IMR-90 (cell line): Measurements from ENCODE around the gene CERS6. TPM values are rescaled to one million over a fixed set of nuclear protein-coding genes. Genes with fewer than 3 reads are reported as not detected.

Experiments
- ATAC-seq: fragments of 200-7000 bp; cut with Tn5 transposase; 2 replicates; pipeline ENCODE4 v1.9.1; 2020; ENCODE audit warnings: low read depth, mild to moderate bottlenecking, moderate library complexity
- BruUV-seq: library from RNA; stranded (reverse); fragments of 400-500 nt; replicated peaks from 2 replicates; lab custom pipeline; 2021; lab: Mats Ljungman, UMichigan
- CTCF ChIA-PET: fragments of 300-600 bp; formaldehyde crosslinking; extraction: SDS; loops from one replicate; lab custom pipeline; 2021; ENCODE audit warnings: antibody characterized with exemption; lab: Yijun Ruan, JAX
- POLR2A ChIA-PET: fragments of 300-600 bp; sonication (Branson Sonifier 250); formaldehyde crosslinking; loops from one replicate; lab custom pipeline; 2022; ENCODE audit warnings: antibody characterized with exemption; ENCODE audit not compliant: unreplicated experiment; lab: Charles Lee
- DNase-seq: peaks from one replicate; pipeline ENCODE4 v3.0.0; 2013
- H2AFZ ChIP-seq: replicated peaks from 2 replicates; pipeline ENCODE3; 2013; ENCODE audit warnings: low read length, mild to moderate bottlenecking; ENCODE audit not compliant: poor library complexity
- H2AK5ac ChIP-seq: 2 replicates; pipeline ENCODE4 v1.6.1; 2013; ENCODE audit warnings: low read depth, low read length, inconsistent platforms
- H2AK9ac ChIP-seq: replicated peaks from 2 replicates; pipeline ENCODE3; 2013; ENCODE audit warnings: mild to moderate bottlenecking, low read depth, low read length, moderate library complexity; ENCODE audit not compliant: poor library complexity
- H2BK120ac ChIP-seq: 2 replicates; pipeline ENCODE4 v1.6.1; 2013; ENCODE audit warnings: low read depth, low read length, inconsistent platforms
- H2BK15ac ChIP-seq: 3 replicates; pipeline ENCODE4 v1.6.1; 2013; ENCODE audit warnings: low read depth, low read length, inconsistent platforms
- H2BK20ac ChIP-seq: 2 replicates; pipeline ENCODE4 v1.6.1; 2013; ENCODE audit warnings: low read depth, mild to moderate bottlenecking, inconsistent platforms, low read length, moderate library complexity
- H2BK5ac ChIP-seq: 2 replicates; pipeline ENCODE4 v1.6.1; 2013; ENCODE audit warnings: mild to moderate bottlenecking, low read depth, low read length, inconsistent platforms; ENCODE audit not compliant: poor library complexity, severe bottlenecking
- H3K14ac ChIP-seq: replicated peaks from 2 replicates; pipeline ENCODE4 v1.6.1; 2013; ENCODE audit warnings: low read depth, low read length, inconsistent platforms
- H3K18ac ChIP-seq: 2 replicates; pipeline ENCODE4 v1.6.1; 2013; ENCODE audit warnings: low read depth, low read length, control low read depth
- H3K23ac ChIP-seq: 2 replicates; pipeline ENCODE4 v1.6.1; 2013; ENCODE audit warnings: low read depth, low read length, inconsistent platforms
- H3K27ac ChIP-seq: 2 replicates; pipeline ENCODE4 v1.5.1; 2013; ENCODE audit warnings: mild to moderate bottlenecking, control low read depth, low read length; ENCODE audit not compliant: insufficient read depth
- H3K27me3 ChIP-seq: 2 replicates; pipeline ENCODE4 v1.6.1; 2013; ENCODE audit warnings: low read length; ENCODE audit not compliant: control insufficient read depth, insufficient read depth
- H3K36me3 ChIP-seq: 2 replicates; pipeline ENCODE4 v1.6.1; 2013; ENCODE audit warnings: low read length, mixed read lengths; ENCODE audit not compliant: control insufficient read depth, insufficient read depth
- H3K4ac ChIP-seq: 2 replicates; pipeline ENCODE4 v1.6.1; 2013; ENCODE audit warnings: low read depth, low read length, inconsistent platforms
- H3K4me1 ChIP-seq: 2 replicates; pipeline ENCODE4 v1.6.1; 2013; ENCODE audit warnings: low read length, mixed read lengths; ENCODE audit not compliant: control insufficient read depth, insufficient read depth
- H3K4me2 ChIP-seq: 2 replicates; pipeline ENCODE4 v1.6.1; 2013; ENCODE audit warnings: low read depth, mild to moderate bottlenecking, control low read depth, low read length, moderate library complexity
- H3K4me3 ChIP-seq: 2 replicates; pipeline ENCODE4 v1.5.1; 2013; ENCODE audit warnings: low read depth, mild to moderate bottlenecking, control low read depth, low read length, moderate library complexity; ENCODE audit not compliant: insufficient read depth
- H3K56ac ChIP-seq: 2 replicates; pipeline ENCODE4 v1.6.1; 2013; ENCODE audit warnings: low read length, inconsistent platforms; ENCODE audit not compliant: insufficient read depth; ENCODE audit errors: extremely low read depth
- H3K79me1 ChIP-seq, 2 experiments: 2 replicates each; pipeline ENCODE4 v1.6.1; 2013; ENCODE audit warnings: low read length in 2 of 2, inconsistent platforms in 1 of 2, low read depth in 1 of 2
- H3K9ac ChIP-seq: 2 replicates; pipeline ENCODE4 v1.6.1; 2013; ENCODE audit warnings: low read depth, low read length, control low read depth
- H3K9me1 ChIP-seq: 2 replicates; pipeline ENCODE4 v1.6.1; 2013; ENCODE audit warnings: low read length, inconsistent platforms; ENCODE audit not compliant: insufficient read depth
- H3K9me3 ChIP-seq: 2 replicates; pipeline ENCODE4 v1.6.1; 2013; ENCODE audit warnings: low read length; ENCODE audit not compliant: control insufficient read depth, insufficient read depth
- H4K20me1 ChIP-seq: 2 replicates; pipeline ENCODE4 v1.6.1; 2013; ENCODE audit warnings: low read length, inconsistent platforms; ENCODE audit not compliant: insufficient read depth
- H4K5ac ChIP-seq: 2 replicates; pipeline ENCODE4 v1.6.1; 2013; ENCODE audit warnings: mild to moderate bottlenecking, low read depth, low read length, control low read depth
- H4K8ac ChIP-seq, 2 experiments: 2 replicates each; pipeline ENCODE4 v1.6.1; 2013; ENCODE audit warnings: low read depth in 2 of 2, low read length in 2 of 2, control low read depth in 1 of 2, inconsistent platforms in 1 of 2
- H4K91ac ChIP-seq: 2 replicates; pipeline ENCODE4 v1.6.1; 2013; ENCODE audit warnings: low read depth, low read length, inconsistent platforms; ENCODE audit not compliant: insufficient read depth
- CEBPB ChIP-seq: IDR thresholded peaks from 2 replicates; pipeline ENCODE4 v1.6.1; 2012; ENCODE audit warnings: low read depth, low read length, improper control_type of control experiment
- dilution Hi-C: fragments of 300-500 bp; cut with HindIII; formaldehyde crosslinking; loops from one replicate; pipeline ENCODE4 v1.14.3; 2018; ENCODE audit warnings: low sequenced_read_pairs; ENCODE audit not compliant: unreplicated experiment
- in situ Hi-C: fragments of 300-500 bp; cut with MboI; formaldehyde crosslinking; loops from 3 replicates; pipeline ENCODE4 v1.14.3; 2019; ENCODE audit warnings: low sequenced_read_pairs, inconsistent platforms, mixed read lengths
- intact Hi-C: fragments of 100-400 bp; cut with micrococcal nuclease; formaldehyde crosslinking; loops from 2 replicates; pipeline ENCODE4 v1.10.0; 2022
- polyA plus RNA-seq, 3 experiments: library from polyadenylated mRNA; depleted of rRNA; stranded (reverse); fragments of >200 nt; gene quantifications; 2 replicates each; pipeline ENCODE4 v1.2.3, GENCODE V29; 2012; ENCODE audit warnings: low replicate concordance in 1 of 3
- total RNA-seq: library from RNA; depleted of rRNA; stranded (reverse); fragments of >200 nt; gene quantifications from 2 replicates; pipeline ENCODE4 v1.2.3, GENCODE V29; 2012
- TF ChIP-seq, protein P1 (sequence below): conservative IDR thresholded peaks from 2 replicates; pipeline ENCODE4 v1.5.1; 2012; ENCODE audit warnings: mild to moderate bottlenecking, low read depth, low read length, improper control_type of control experiment

Gene CERS6
- total and polyA plus RNA-seq, 2 of the 4 experiments (the other 2 are of a cell fraction) = 2.1 to 5.7 TPM

DNA sequence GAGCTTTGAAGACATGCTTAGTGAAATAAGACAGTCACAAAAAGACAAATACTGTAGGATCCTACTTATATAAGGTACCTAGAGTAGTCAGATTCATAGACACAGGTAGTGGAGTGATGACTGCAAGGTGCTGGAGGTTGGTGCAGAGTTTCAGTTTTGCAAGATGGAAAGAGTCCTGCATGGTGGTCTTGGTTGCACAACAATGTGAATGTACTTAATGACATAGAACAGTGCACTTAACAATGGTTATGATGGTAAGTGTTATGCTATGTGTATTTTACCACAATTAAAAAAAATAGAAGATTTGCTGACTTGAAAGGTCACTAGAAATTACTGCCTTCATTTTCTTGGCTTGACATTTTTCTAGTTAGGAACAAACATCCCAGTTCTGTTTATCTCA lies 9.5 kb downstream of the CERS6 start:
- no TSS peak for BruUV-seq
- ATAC-seq = no peak
- H3K23ac ChIP-seq = no peak overlapping the region

More for the DNA sequence above, 9.5 kb downstream of the CERS6 start:
- dilution Hi-C loops = no loop called here
- Histone ChIP-seq H4K20me1 (no peaks in the 10 kb centered on the region), H3K4me3 (no peak overlapping the region), H3K9ac (no peak overlapping the region), H2AFZ (no peak overlapping the region), H2AK5ac (no peak overlapping the region), H4K91ac (no peak overlapping the region), H3K79me1 (no peaks in the 10 kb centered on the region), H2BK20ac (no peak overlapping the region), H2AK9ac (no peak overlapping the region), H4K5ac (no peak overlapping the region), H3K4me1 (no peaks in the 10 kb centered on the region), H3K4ac (no peak overlapping the region), H3K14ac (no peak overlapping the region), H3K27me3 (no peaks in the 10 kb centered on the region), H4K8ac (no peak overlapping the region), H2BK5ac (no peak overlapping the region), H3K18ac (no peak overlapping the region), H3K9me1 (no peaks in the 10 kb centered on the region), H2BK120ac (no peak overlapping the region), H3K56ac (no peak overlapping the region), H2BK15ac (no peak overlapping the region), H3K4me2 (no peak overlapping the region), H3K27ac (no peak overlapping the region), H3K36me3 (no peaks in the 10 kb centered on the region), H3K9me3 (no peaks in the 10 kb centered on the region)
- intact Hi-C loops = no loop called here
- ChIA-PET CTCF (no interaction called here), POLR2A (no interaction called here)
- no peak for DNase-seq
- TF ChIP-seq, protein P1, sequence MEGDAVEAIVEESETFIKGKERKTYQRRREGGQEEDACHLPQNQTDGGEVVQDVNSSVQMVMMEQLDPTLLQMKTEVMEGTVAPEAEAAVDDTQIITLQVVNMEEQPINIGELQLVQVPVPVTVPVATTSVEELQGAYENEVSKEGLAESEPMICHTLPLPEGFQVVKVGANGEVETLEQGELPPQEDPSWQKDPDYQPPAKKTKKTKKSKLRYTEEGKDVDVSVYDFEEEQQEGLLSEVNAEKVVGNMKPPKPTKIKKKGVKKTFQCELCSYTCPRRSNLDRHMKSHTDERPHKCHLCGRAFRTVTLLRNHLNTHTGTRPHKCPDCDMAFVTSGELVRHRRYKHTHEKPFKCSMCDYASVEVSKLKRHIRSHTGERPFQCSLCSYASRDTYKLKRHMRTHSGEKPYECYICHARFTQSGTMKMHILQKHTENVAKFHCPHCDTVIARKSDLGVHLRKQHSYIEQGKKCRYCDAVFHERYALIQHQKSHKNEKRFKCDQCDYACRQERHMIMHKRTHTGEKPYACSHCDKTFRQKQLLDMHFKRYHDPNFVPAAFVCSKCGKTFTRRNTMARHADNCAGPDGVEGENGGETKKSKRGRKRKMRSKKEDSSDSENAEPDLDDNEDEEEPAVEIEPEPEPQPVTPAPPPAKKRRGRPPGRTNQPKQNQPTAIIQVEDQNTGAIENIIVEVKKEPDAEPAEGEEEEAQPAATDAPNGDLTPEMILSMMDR = no peak
- peak; percentile 43; the same call in 1 of the 2 replicates for TF ChIP-seq CEBPB
- in situ Hi-C loops = no loop called here
